K562 (cell line): ENCODE data around the gene NUDT5.

ENCODE experiments used
- ESRRA ChIP-seq: fragments of 450-650 bp; IDR thresholded peaks from 2 replicates; pipeline ENCODE4 v1.6.1; 2014; ENCODE audit warnings: low read depth, mild to moderate bottlenecking, moderate library complexity, borderline replicate concordance
- HNRNPK ChIP-seq: fragments of 200-400 bp; formaldehyde crosslinking; IDR thresholded peaks from one replicate; pipeline ENCODE4 v1.6.1; 2018; ENCODE audit warnings: mild to moderate bottlenecking, low read depth, low read length; ENCODE audit not compliant: poor library complexity, severe bottlenecking
- HNRNPUL1 ChIP-seq: fragments of 200-400 bp; formaldehyde crosslinking; IDR thresholded peaks from 2 replicates; pipeline ENCODE4 v1.6.1; 2017; ENCODE audit warnings: low read length
- LARP7 ChIP-seq: fragments of 450-650 bp; IDR thresholded peaks from 2 replicates; pipeline ENCODE4 v1.6.1; 2016
- POLR2A ChIP-seq: fragments of 450-650 bp; conservative IDR thresholded peaks from 2 replicates; pipeline ENCODE4 v1.6.1; 2016
- POLR2AphosphoS5 ChIP-seq: IDR thresholded peaks from 2 replicates; pipeline ENCODE4 v1.6.1; 2011; ENCODE audit warnings: mild to moderate bottlenecking, low read depth, low read length, moderate library complexity; ENCODE audit not compliant: control insufficient read depth, insufficient read depth
- SMC3 ChIP-seq: conservative IDR thresholded peaks from 2 replicates; pipeline ENCODE4 v1.6.1; 2011; ENCODE audit warnings: low read depth, low read length, improper control_type of control experiment; ENCODE audit not compliant: insufficient read depth
- TEAD1 ChIP-seq, 2 experiments: fragments of 450-650 bp in 1 of 2; sonication (generic) in 1 of 2; formaldehyde crosslinking; IDR thresholded peaks; 2 replicates each; pipeline versions ENCODE4 v1.4.0 to v1.8.0; 2020 to 2022; ENCODE audit warnings: mild to moderate bottlenecking in 2 of 2, missing genetic modification reagents in 1 of 2
- TOE1 ChIP-seq, 2 experiments: fragments of 450-650 bp in 1 of 2; sonication (generic) in 1 of 2; formaldehyde crosslinking in 1 of 2; IDR thresholded peaks; 2 replicates each; pipeline versions ENCODE4 v1.7.1 to v1.8.0; 2016 to 2022; ENCODE audit warnings: borderline replicate concordance in 2 of 2, mild to moderate bottlenecking in 2 of 2, antibody characterized with exemption in 1 of 2, inconsistent platforms in 1 of 2, low read depth in 1 of 2, missing genetic modification reagents in 1 of 2, moderate library complexity in 1 of 2

DNA sequence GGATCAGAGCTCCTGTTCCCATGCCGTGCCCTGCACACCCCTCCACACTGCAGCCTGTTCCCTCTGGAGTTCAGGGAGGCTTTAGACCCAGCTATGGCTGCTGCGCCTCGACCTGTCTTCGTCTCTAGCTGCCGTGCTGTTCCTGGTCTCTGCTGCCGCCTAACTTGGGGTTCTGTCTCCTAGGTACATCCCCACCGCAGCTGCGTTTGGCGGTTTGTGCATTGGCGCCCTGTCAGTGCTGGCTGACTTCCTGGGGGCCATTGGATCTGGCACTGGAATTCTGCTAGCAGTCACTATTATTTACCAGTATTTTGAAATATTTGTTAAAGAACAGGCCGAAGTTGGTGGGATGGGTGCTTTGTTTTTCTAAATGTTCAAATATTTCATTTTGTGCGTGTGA is 31.6 kb downstream of the NUDT5 start:
- TF ChIP-seq POLR2A (no peak), POLR2AphosphoS5 (no peak), HNRNPUL1 (no peak), TEAD1 (CRISPR knock-in tag; IDR thresholded peaks at IDR 0.05) (no peak), HNRNPK (no peak), TOE1 (IDR thresholded peaks at IDR 0.05; ENCODE audit: borderline replicate concordance) (no peak), TOE1 (CRISPR knock-in tag; IDR thresholded peaks at IDR 0.05; ENCODE audit: borderline replicate concordance, low read depth) (no peak), LARP7 (no peak), ESRRA (no peak), SMC3 (no peak)
